Left lung (tissue), 10 donors: ENCODE data around the gene SLC5A1. TPM values are rescaled to one million over a fixed set of nuclear protein-coding genes. Genes with fewer than 3 reads are reported as not detected.

Experiments used
- ATAC-seq: fragments of 200-7000 bp; cut with Tn5 transposase; one replicate; pipeline ENCODE4 v1.9.1; 2020; ENCODE audit warnings: moderate library complexity
- DNase-seq, 4 donors: peaks; one replicate each; pipeline ENCODE4 v3.0.0-alpha.2; 2013 to 2020
- H3K27ac ChIP-seq, 2 donors: fragments of 200-600 bp; sonication (generic) in 1 of 2; one replicate each; pipeline versions ENCODE4 v1.5.0 to v1.8.0; 2020 to 2021
- H3K27me3 ChIP-seq, 2 donors: fragments of 200-600 bp; sonication (generic) in 1 of 2; one replicate each; pipeline versions ENCODE4 v1.5.0 to v1.8.0; 2020 to 2021
- H3K36me3 ChIP-seq, 2 donors: fragments of 200-600 bp; sonication (generic) in 1 of 2; one replicate each; pipeline versions ENCODE4 v1.5.0 to v1.8.0; 2020 to 2021
- H3K4me1 ChIP-seq, 2 donors: fragments of 200-600 bp; one replicate each; pipeline ENCODE4 v1.8.0; 2021
- H3K4me3 ChIP-seq, 2 donors: fragments of 200-600 bp; sonication (generic) in 1 of 2; one replicate each; pipeline versions ENCODE4 v1.5.0 to v1.8.0; 2020 to 2021; ENCODE audit warnings: mild to moderate bottlenecking in 1 of 2
- H3K9me3 ChIP-seq, 2 donors: fragments of 200-600 bp; sonication (generic) in 1 of 2; one replicate each; pipeline versions ENCODE4 v1.5.0 to v1.8.0; 2020 to 2021
- intact Hi-C, 2 donors: fragments of 100-400 bp; cut with DNase I; formaldehyde crosslinking; loops; one replicate each; pipeline versions ENCODE4 v1.11.2 to v1.14.2; 2022
- polyA plus RNA-seq, 6 donors: library from polyadenylated mRNA; unstranded; fragments of 120-200 nt; gene quantifications; one replicate each; pipeline ENCODE4 v1.2.1, GENCODE V29; 2013; ENCODE audit not compliant: insufficient read length in 6 of 6
- total RNA-seq, 2 donors: library from RNA; stranded (reverse); fragmentation: NEBNext Ultra II Directional; extraction: Animal tissue kit (Norgen Biotek cat#: 25700); gene quantifications; one replicate each; pipeline ENCODE4 v1.2.1, GENCODE V29; 2021
- TF ChIP-seq, protein P1 (sequence below), 2 donors: fragments of 200-600 bp; sonication (generic) in 1 of 2; IDR thresholded peaks; one replicate each; pipeline versions ENCODE4 v1.5.0 to v1.8.0; 2021; ENCODE audit warnings: antibody characterized with exemption in 2 of 2
- donor health status: DM: no; HTN: yes; CAD: no.
- donor health status: DM: no; HTN: no; CAD: no.

Gene SLC5A1
- total and polyA plus RNA-seq, 8 donors: 0.26 to 1.1 (median 0.50) TPM

DNA sequence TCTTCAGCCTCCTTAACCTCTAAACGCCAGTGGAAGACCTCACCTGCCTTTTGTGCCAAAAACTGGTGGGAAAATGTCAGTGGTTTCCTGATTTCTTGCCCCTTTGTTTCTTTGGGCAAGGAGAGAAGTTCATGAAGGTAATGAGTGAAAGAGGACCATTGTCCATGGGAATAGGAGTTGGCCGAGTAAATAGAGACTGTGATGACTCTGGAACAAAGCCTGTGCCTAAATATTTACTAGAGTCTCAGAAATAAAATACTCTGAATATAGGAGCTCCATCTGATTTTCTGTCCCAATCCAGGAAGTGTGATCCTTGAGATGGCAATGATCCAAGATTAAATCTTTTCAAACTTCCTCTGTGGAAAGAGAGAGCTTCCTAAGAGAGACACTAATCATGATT is 12.0 kb downstream of the SLC5A1 start:
- H3K27ac ChIP-seq: no peak overlapping the region
- no peaks in the 10 kb centered on the region for H3K9me3 ChIP-seq
- no peaks in the 10 kb centered on the region for H3K27me3 ChIP-seq
- DNase-seq: no peak
- no peaks in the 10 kb centered on the region for H3K4me1 ChIP-seq
- TF ChIP-seq, protein P1, sequence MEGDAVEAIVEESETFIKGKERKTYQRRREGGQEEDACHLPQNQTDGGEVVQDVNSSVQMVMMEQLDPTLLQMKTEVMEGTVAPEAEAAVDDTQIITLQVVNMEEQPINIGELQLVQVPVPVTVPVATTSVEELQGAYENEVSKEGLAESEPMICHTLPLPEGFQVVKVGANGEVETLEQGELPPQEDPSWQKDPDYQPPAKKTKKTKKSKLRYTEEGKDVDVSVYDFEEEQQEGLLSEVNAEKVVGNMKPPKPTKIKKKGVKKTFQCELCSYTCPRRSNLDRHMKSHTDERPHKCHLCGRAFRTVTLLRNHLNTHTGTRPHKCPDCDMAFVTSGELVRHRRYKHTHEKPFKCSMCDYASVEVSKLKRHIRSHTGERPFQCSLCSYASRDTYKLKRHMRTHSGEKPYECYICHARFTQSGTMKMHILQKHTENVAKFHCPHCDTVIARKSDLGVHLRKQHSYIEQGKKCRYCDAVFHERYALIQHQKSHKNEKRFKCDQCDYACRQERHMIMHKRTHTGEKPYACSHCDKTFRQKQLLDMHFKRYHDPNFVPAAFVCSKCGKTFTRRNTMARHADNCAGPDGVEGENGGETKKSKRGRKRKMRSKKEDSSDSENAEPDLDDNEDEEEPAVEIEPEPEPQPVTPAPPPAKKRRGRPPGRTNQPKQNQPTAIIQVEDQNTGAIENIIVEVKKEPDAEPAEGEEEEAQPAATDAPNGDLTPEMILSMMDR (IDR thresholded peaks at IDR 0.05): no peak
- intact Hi-C loops: no loop called here
- H3K36me3 ChIP-seq: no peaks in the 10 kb centered on the region
- no peak for ATAC-seq
- no peak overlapping the region for H3K4me3 ChIP-seq

DNA sequence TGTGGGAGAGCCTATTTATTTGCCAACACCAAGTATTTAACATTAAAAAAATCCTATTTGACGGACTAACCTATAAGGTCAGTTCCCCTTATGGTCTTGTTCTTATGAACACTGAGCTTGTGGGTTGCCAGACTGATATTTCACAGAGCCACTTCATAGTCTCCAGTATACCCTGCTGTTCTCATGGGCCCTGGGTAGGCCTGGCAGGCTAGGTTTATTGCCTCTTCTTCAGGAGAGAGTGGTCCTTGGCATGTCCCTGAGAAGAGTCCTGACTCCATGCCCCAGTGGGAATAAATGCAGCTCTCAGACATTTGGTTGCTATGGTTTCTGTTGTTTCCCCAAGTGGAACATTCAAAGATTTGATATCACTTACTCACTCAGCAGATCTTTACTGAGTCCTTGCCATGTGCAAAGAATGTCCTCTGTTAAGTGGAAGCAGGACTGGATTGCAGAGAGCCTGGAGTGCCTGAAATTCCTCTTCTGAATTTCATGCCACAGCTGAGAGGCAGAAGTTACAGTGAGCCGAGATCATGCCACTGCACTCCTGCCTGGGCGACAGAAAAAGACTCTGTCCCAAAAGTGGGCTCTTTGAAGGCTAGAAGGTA is 15.7 kb downstream of the SLC5A1 start:
- H3K4me1 ChIP-seq: no peaks in the 10 kb centered on the region
- H3K9me3 ChIP-seq: no peaks in the 10 kb centered on the region
- no peak overlapping the region for H3K27ac ChIP-seq
- DNase-seq (peak in 1 of 4 donors; percentile 35), ATAC-seq (peak; percentile 94)
- TF ChIP-seq, protein P1 (IDR thresholded peaks at IDR 0.05): no peak
- H3K36me3 ChIP-seq: no peaks in the 10 kb centered on the region
- intact Hi-C loops: no loop called here
- H3K27me3 ChIP-seq: no peaks in the 10 kb centered on the region
- H3K4me3 ChIP-seq: no peak overlapping the region

DNA sequence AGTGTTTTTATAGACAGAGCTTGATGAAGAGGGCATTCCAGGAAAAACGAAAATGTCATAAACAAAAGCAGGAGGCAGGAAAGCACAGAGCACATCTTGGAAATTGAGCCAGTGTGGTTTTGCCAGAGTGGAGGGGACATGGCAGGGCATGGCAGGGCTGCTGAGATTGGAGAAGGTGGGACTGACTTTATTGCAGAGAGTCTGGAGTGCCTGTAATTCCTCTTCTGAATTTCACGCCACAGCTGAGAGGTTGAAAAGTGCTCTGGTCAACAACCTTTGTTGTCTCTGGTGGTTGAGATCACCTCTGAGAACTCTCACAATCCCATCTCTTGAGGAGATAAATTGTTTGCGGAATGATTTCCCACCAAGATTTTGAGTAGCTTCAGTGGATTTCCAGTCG is 16.4 kb downstream of the SLC5A1 start:
- H3K4me1 ChIP-seq: no peaks in the 10 kb centered on the region
- no peak overlapping the region for H3K27ac ChIP-seq
- intact Hi-C loops: no loop called here
- ATAC-seq (peak; percentile 64), DNase-seq (no peak)
- TF ChIP-seq, protein P1 (IDR thresholded peaks at IDR 0.05): no peak
- H3K9me3 ChIP-seq: no peaks in the 10 kb centered on the region
- no peaks in the 10 kb centered on the region for H3K36me3 ChIP-seq
- H3K4me3 ChIP-seq: no peak overlapping the region
- no peaks in the 10 kb centered on the region for H3K27me3 ChIP-seq

DNA sequence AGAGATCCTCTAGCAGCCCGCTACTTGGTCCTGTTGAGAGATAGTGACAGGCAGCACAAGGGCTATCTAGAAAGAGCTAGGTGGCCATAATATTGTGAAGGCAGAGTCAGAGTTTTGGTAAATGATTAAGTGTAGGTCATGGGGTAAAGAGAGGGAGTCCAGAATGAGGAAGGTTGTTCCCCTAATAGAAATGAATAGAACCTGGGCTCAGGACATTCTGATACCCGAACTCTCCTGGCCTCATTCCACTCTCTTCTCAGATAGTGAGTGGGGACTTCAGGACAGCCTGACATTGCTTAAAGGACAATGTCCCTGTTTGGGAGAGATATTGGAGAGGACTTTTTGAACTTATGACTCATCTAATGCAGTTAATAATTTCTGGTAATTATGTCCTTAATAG is 20.6 kb downstream of the SLC5A1 start:
- TF ChIP-seq, protein P1 (IDR thresholded peaks at IDR 0.05): no peak
- H3K36me3 ChIP-seq: no peaks in the 10 kb centered on the region
- H3K27me3 ChIP-seq: peaks cover 0 to 3% of the 10 kb centered on the region in 2 donors
- intact Hi-C loops: no loop called here
- ATAC-seq (no peak), DNase-seq (no peak)
- H3K4me1 ChIP-seq: no peaks in the 10 kb centered on the region
- no peak overlapping the region for H3K4me3 ChIP-seq
- H3K9me3 ChIP-seq: no peaks in the 10 kb centered on the region
- no peak overlapping the region for H3K27ac ChIP-seq

DNA sequence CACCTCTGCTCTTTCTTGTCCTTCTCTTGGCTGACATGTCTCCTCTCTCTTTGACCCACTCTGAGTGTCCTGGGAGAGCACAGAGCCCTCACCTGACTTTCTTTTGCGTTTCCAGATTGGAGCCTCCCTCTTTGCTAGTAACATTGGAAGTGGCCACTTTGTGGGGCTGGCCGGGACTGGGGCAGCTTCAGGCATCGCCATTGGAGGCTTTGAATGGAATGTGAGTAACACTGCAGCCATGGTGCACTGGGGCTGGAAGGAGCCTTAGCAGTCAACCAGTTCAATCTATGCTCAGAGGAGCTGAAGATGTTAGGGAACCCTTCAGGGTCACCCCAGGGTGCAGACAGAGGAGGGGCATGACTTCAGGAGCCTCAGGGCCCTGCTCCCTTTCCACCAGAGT is 23.8 kb downstream of the SLC5A1 start:
- DNase-seq (no peak), ATAC-seq (no peak)
- Histone ChIP-seq H3K4me1 (no peaks in the 10 kb centered on the region), H3K27ac (no peak overlapping the region), H3K27me3 (peaks cover 0 to 3% of the 10 kb centered on the region in 2 donors), H3K36me3 (no peaks in the 10 kb centered on the region), H3K9me3 (no peaks in the 10 kb centered on the region), H3K4me3 (no peak overlapping the region)
- TF ChIP-seq, protein P1 (IDR thresholded peaks at IDR 0.05): no peak
- intact Hi-C loops: no loop called here
